HG03460 (cell line): ENCODE results near the gene AFG1L.
"Not testable (repeated sequence)": the region's sequence is repeated elsewhere in the genome, so short reads cannot be mapped to it uniquely, and the experiment has no call there.

Experiments
- ATAC-seq: cut with Tn5 transposase; IDR thresholded peaks from one replicate; pipeline ENCODE4 v1.9.1; 2021; ENCODE audit not compliant: unreplicated experiment

AFG1L gene

GRCh38 chr6:108449717-108450116, 154.9 kb downstream of the AFG1L start:
- not testable (repeated sequence) for ATAC-seq

- ATAC-seq, result no peak
Measured at GRCh38 chr6:108451816-108452215, 157.0 kb downstream of the AFG1L start.

DNA sequence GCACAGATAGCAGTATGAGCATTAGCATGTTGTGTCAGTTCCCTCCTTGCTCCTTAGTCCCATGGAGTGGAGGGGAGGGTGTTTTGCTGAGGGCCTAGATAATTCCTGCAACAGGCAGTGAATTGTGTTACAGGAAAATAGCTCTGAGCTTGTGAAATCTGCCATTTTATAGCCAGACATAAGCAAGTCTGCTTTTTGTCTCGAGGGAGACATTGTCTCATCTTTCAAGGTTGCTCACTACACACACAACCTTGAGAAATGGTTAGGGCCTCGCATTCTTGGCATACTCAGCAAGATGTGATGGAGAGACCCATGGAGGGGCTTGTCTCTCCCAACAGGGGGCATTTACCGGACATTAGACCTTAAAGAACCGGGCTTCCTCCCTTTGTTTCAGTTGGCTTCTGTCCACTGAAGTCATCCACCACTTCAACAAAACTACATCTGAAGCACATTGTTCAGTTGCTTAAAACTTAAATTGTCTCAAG, 157.9 kb downstream of the AFG1L start:
- no peak for ATAC-seq

GRCh38 chr6:108453601-108454185, 158.8 kb downstream of the AFG1L start:
- no peak for ATAC-seq

GRCh38 chr6:108454356-108454755, 159.5 kb downstream of the AFG1L start:
- no peak for ATAC-seq

GRCh38 chr6:108455688-108456087, 160.8 kb downstream of the AFG1L start:
- ATAC-seq, result no peak

GRCh38 chr6:108463784-108464183, 168.9 kb downstream of the AFG1L start:
- no peak for ATAC-seq

DNA sequence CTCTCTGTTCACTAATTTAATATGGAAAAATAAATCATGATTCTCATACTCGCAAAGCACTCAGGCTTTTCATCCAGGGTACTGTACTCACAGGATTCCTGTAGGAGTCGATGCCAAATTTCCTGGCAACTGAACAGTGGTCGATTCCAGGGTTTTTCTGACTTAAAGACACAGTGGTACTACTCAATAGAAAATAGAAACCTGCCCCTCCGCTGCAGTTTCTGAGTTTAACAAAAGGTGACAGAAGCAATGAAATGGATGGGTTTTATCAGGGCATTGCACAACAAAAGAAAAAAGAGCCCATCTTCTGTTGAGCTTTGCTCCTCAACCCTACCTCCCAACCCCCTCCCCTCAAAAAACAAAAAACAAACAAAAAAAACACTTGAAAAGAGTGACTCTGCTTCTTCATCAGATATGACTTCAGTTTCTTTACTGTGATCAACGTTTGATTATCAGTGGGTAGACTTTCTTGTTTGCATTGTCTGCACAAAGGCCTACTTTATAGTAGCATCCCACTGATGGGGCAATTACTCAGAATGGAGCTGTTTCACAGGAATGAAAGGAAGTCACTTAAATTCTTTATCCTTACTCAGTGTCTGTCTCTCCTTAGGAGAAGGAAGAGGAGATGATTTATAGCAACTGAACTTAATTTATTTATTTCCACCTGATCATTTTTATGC, 169.7 kb downstream of the AFG1L start:
- ATAC-seq, result no peak

- no peak for ATAC-seq
Measured at GRCh38 chr6:108465098-108465495, 170.2 kb downstream of the AFG1L start.

GRCh38 chr6:108468346-108468745, 173.5 kb downstream of the AFG1L start:
- ATAC-seq, result no peak

GRCh38 chr6:108469316-108469715, 174.5 kb downstream of the AFG1L start:
- ATAC-seq, result no peak

DNA sequence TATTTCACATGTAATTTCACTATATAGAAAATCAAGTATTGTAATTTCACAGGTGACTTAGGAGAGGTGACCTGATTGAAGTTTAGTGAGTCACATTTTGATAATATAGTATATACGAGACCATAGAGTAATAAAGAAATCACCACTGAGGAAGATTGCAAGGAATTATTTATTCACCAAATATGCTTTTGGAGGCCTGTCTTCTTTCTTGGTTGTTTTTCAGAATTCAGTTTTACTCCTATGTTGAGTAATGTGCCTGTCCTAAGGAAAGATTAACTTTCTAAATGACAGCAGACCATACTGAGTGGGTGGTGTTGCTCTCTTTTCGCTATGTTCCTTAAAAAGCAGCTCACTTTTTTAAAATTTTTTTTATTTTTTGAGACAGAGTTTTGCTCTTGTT, 178.3 kb downstream of the AFG1L start:
- ATAC-seq, result no peak

DNA sequence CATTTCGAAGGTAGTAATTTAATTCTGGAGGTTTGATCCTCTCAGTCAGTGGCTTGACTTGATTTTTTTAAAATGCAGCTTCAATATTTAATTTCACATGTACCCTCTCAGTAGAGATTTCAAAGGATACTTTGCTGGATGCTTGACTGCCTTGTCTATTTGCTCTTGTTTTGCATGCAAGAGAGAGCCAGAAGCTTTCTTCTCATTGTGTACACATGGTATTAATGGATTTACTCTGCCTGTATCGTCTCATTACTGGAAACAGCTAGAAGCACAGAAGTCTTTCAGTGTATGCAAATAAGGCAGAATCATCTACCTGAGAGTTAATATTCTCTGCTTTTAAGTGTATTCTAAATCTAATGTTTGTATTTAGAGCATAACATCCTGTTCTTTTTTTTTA, 181.5 kb downstream of the AFG1L start:
- ATAC-seq, result no peak

DNA sequence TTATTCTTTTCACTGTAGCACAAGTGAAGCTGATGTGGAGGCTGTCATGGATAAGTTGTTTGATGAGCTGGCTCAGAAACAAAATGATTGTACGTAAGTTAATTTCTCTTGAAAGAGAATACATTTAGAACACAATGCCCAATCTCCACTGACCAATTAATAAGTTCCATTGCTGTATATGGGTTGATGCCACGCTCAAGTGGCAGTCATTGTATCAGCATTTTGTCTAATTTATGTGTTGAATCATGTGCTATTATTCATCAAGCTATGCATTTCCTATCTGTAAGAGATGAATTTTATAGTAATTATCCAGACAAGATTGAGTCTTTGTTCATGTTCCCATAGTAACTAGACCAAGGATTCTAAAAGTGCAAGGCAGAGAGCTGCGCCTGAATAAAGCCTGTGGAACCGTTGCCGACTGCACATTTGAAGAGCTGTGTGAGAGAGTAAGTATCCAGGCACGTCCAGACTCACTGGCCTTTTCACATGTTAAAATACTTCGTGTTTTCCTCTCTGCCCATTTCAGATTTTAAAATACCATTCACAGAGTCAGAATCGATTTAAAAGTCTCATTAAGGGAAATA, 182.1 kb downstream of the AFG1L start:
- no peak for ATAC-seq

DNA sequence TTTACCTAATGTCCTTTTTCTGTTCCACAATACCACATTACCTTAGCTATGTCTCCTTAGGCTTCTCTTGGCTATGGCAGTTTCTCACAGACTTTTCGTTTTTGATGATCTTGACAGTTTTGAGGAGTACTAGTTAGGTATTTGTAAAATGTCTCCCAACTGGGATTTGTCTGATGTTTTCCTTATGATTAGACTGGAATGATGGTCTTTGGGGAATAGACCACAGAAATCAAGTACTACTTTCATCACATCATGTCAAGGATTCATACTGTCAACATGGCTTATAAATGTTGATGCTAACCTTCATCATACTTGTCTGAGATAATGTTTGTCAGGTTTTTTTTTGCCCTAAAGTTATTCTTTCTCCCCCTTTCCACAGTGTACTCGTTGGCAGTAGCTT, 187.7 kb downstream of the AFG1L start:
- no peak for ATAC-seq

DNA sequence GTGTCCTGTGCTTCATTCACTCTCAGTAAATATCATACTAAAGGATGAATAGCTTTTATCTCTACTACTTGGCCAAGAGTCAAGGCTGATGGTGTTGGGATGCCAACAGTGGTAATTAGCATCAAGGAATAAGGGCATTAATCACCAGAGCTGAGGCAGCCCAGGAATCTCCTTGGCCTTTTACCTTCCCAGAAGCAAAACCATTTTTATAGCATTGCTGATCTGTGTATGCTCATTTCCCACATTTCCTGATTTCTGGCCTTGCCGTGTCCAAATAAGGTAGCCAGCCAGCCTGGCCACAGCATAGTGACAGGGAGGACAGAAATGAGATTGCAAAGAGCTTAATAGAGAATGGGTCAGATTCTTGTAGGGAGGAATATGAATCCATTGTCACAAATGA, 189.2 kb downstream of the AFG1L start:
- no peak for ATAC-seq

- ATAC-seq, result no peak
Measured at GRCh38 chr6:108489699-108490098, 194.8 kb downstream of the AFG1L start.

DNA sequence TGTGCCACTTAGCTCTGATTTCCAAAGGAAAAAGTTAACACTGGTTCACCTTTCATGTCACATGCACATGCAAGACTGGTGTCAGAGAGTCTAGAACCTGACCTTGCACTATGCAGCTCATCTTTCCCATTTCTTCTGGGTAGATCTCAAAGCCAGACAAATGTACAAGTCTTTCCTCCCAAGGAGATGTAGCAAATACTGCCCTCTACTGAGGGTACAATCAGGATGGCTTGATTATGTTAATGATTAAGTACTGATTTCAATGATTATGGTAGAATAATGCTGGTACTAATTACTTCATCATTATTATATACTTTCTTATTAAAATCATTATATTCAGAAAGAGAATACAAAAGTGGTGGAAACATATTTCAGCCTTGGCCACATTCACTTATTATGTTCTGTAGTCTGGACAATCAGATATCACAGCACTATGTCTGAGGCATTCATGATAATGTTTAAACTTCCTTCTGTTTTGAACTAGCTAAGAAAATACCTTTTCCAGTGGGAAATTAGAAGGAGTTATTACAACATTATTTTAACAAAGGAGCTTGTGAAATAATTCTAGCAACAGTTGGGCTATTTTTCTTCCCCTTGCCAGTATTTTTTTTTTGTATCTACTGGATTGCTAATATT, 197.4 kb downstream of the AFG1L start:
- no peak for ATAC-seq

DNA sequence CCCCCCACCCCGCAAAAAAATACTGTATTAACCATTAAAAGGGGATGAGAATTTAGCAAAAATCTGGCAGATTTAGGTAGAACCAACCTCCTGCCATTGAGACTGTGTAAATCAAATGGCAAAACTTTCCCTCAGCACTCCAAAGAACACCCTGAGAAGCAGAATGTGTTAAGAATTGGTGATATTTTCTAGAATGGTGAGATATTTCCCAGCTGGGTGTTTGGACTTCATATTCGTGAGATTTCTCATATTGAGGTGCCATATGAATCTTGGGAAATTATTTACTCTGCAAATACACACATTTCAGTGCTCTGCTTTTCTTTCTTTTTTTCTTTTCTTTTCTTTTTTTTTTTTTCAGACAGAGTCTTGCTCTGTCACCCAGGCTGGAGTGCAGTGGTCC, 199.6 kb downstream of the AFG1L start:
- ATAC-seq, result no peak

DNA sequence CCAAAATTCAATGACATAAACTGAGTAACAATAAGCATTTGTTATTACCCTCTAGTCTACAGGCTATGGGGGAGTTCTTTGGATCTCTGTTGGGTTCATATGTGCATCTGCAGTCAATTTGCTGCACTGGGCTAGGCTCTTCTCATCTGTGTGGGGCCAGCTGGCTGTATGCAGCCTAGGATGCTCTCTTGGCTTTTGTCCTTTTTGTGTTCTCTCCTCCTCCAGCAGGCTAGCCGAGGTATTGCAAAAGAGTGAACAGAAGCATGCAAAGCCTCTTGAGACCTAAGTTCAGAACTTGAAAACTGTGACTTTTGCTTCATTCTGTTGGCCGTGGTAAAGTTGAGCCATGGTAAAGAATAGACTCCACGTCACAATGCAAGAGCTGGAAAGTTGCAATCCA, 203.0 kb downstream of the AFG1L start:
- no peak for ATAC-seq

- no peak for ATAC-seq
Measured at GRCh38 chr6:108501559-108501958, 206.7 kb downstream of the AFG1L start.

- no peak for ATAC-seq
Measured at GRCh38 chr6:108502832-108503231, 208.0 kb downstream of the AFG1L start.
